GM12864 (cell line): ENCODE results near the gene FSTL3.

Experiments used
- DNase-seq: peaks from one replicate; pipeline ENCODE4 v3.0.0-alpha.2; 2011; ENCODE audit warnings: low read depth
- H3K4me3 ChIP-seq: 2 replicates; pipeline ENCODE4 v1.5.1; 2011; ENCODE audit warnings: mild to moderate bottlenecking, low read depth, low read length, control low read depth
- TF ChIP-seq, protein P1 (sequence below): IDR thresholded peaks from 2 replicates; pipeline ENCODE4 v1.5.1; 2011; ENCODE audit warnings: low read depth, mild to moderate bottlenecking, moderate library complexity, low read length, control low read depth, inconsistent platforms; ENCODE audit errors: missing control alignments

FSTL3 gene

DNA sequence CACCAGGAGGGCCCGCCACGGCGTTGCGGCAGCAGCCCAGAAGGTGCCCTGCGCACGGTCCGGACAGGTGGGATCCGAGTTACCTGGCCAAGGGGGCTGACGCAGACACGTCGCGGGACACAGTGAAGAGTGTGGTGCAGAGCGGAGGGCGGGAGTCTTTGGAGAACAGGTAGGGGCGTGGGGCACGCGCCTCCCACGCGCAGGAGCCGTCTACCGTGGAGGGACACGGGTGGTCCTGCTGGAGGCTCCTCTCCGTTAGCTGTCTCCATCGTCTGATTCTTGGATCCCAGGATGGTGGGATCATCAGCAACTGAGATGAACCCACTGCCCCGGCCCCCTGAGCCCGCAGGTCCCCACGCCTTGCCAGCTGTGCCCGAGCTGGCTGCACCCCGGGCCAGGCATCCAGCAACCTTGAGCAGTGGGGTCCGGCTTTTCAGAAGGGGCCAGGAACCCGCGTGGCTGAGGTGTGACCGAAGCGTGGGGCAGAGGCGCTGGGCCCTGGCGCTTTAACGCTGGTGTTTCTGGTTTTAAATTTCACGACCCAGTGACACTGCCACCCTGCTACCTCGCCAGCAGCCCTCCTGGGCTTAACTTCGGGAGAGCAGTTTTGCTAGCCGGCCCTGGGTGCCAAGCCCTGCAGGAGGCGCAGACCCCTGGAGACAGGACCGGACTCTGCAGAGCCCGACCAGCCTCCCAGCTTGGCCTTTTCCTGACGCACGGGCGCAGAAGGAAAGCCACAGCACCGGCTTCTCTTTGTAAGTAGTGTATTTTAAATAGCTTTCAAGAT lies 29.2 kb upstream of the FSTL3 start:
- TF ChIP-seq, protein P1, sequence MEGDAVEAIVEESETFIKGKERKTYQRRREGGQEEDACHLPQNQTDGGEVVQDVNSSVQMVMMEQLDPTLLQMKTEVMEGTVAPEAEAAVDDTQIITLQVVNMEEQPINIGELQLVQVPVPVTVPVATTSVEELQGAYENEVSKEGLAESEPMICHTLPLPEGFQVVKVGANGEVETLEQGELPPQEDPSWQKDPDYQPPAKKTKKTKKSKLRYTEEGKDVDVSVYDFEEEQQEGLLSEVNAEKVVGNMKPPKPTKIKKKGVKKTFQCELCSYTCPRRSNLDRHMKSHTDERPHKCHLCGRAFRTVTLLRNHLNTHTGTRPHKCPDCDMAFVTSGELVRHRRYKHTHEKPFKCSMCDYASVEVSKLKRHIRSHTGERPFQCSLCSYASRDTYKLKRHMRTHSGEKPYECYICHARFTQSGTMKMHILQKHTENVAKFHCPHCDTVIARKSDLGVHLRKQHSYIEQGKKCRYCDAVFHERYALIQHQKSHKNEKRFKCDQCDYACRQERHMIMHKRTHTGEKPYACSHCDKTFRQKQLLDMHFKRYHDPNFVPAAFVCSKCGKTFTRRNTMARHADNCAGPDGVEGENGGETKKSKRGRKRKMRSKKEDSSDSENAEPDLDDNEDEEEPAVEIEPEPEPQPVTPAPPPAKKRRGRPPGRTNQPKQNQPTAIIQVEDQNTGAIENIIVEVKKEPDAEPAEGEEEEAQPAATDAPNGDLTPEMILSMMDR = no peak
- H3K4me3 ChIP-seq = no peak overlapping the region
- DNase-seq = no peak

DNA sequence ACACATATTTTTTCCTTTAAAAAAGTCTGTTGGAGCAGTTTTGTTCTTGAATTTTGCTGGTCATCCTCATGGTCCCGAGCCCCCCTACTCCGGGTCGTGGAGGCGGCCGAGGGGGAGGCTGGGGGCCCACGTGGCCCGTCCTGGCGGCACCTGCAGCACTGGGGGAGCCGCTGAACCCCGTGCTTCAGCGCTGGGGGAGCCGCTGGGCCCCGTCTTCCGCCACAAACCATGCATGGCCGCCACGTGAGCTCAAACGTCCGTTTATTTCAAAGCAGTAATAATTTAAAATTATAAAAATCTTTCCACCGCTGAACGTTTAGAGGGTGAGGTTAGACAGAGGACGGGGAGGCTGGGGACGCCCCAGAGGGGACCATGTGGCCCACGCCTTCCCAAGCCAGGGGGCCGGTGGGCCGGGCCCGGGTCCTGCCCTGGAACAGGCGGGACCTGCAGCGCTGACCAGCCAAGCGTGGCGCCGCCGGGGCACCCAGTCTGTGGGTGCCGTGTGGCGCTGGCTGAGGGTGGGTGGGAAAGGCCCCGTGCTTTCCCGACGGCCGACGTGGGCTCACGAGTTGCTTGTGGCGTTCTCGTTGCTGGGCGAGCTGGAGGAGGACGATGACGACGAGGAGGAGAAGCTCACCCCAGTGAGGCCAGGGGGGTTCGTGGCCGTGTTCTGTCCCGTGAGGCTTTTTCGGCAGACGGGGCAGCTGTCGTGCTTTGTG lies 28.5 kb upstream of the FSTL3 start:
- H3K4me3 ChIP-seq = no peak overlapping the region
- TF ChIP-seq, protein P1 = no peak
- DNase-seq = no peak

DNA sequence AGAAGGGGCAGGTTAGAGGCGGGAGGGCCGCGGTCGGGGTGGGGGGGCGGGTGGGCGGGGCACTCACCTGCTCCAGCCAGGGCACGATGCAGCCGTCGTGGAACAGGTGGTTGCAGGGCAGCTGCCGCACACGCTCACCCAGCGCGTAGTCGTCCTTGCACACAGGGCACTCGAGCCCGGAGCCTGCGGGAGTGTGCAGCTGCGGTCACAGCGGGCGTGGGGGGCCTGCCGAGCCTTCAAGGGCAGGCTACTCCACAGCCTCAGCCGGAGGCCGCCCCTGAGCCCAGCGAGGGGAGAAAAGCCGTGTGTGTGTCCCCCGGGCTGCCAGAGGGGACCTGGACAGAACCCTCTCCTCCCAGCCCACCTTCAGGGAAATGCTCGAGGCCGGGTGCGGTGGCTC lies 27.9 kb upstream of the FSTL3 start:
- no peak for DNase-seq
- H3K4me3 ChIP-seq = no peak overlapping the region
- TF ChIP-seq, protein P1 = no peak

DNA sequence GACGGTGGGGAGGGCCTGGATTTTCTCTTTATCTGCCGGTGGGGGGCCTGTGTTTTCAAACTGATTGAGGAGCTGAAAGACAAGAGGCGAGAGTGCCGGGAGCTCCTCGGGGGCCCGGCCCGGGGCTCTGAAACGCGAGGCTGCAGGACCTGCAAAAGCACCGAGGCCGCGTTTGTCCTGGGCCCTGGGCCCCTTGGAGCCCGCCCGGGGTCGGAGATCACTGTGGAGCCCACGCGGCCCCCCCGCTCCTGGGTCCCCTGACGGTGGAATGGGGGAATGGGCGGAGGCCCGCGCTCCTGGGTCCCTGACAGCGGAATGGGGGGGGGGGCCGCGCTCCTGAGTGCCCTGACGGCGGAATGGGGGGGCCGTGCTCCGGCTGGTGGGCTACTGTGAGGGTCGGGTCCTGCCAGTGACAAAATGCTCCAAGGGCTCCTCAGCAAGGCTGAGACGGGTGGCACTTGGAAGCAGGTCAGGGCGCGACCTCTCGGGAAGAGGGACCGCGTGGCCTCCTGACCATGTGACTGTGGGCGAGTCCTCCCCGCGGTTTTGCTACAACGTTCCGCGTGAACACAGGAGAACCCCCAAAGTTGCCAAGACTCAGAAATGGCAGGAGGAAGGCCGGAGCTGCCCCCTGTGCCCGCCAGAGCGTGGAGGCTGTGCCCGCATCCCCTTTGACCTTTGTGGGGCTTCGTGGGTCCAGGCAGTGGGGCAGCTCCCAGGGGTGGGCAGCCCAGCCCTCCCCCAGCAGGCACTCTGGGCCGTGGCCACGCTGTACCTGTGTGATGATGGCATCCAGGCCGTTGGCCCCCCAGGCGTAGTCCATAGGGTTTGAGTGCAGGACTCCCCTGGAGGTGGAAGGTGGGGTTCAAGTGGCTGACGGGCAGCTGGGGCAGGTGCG lies 27.0 kb upstream of the FSTL3 start:
- no peak for DNase-seq
- TF ChIP-seq, protein P1 = no peak
- no peak overlapping the region for H3K4me3 ChIP-seq

DNA sequence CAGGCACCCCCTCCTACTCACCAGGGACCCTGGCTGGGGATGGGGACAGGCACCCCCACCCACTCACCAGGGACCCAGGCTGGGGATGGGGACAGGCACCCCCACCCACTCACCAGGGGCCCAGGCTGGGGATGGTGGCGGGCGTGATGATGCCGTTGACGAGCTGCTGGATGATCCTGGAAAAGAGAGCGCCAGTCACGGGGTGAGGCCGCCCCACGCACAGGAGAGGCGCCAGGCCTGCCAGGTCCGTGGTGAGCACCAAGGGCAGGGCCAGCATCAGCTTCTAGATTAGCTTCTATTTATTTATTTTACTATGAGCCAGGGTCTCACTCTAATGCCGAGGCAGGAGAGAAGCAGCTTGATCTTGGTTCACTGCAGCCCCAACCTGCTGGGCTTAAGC lies 26.1 kb upstream of the FSTL3 start:
- TF ChIP-seq, protein P1 = no peak

DNA sequence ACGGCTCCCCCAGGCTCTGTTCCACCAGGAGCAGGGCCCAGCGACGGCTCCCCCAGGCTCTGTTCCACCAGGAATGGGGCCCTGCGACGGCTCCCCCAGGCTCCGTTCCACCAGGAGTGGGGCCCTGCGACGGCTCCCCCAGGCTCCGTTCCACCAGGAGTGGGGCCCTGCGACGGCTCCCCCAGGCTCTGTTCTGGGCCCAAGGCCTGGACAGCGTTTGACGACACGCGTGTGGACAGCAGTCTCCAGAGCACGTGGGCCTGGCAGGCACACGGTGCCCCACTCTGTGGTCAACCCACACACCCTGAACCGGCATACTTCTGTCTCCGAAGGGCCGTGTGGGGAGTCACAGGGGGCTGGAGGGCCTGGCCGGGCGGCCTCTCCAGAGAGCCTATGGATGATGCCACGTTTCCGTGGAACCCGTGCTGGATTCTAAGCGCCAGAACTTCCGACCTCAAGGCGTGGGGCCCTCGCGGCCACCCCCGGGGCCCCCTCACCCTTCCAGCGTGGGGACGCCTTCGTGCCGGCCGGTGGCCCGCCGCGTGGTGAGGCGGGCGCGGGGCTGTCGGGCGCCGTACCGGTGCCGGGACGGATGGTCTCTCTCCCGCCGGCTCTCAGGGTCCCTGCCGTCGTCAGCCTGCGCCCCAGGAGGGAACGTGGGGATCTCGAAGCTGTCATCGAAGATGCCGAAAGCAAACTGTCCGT lies 24.9 kb upstream of the FSTL3 start:
- DNase-seq = no peak
- H3K4me3 ChIP-seq = no peak overlapping the region

More for the DNA sequence above, 26.1 kb upstream of the FSTL3 start:
- no peak for DNase-seq
- H3K4me3 ChIP-seq = no peak overlapping the region

More for the DNA sequence above, 24.9 kb upstream of the FSTL3 start:
- TF ChIP-seq, protein P1 = no peak
